ENCODE measurements around the gene PGAM1. TPM values are rescaled to one million over a fixed set of nuclear protein-coding genes. Genes with fewer than 3 reads are reported as not detected.

PGAM1 gene
- total RNA-seq, 1 donor from 2014 or later, result 706 TPM

DNA sequence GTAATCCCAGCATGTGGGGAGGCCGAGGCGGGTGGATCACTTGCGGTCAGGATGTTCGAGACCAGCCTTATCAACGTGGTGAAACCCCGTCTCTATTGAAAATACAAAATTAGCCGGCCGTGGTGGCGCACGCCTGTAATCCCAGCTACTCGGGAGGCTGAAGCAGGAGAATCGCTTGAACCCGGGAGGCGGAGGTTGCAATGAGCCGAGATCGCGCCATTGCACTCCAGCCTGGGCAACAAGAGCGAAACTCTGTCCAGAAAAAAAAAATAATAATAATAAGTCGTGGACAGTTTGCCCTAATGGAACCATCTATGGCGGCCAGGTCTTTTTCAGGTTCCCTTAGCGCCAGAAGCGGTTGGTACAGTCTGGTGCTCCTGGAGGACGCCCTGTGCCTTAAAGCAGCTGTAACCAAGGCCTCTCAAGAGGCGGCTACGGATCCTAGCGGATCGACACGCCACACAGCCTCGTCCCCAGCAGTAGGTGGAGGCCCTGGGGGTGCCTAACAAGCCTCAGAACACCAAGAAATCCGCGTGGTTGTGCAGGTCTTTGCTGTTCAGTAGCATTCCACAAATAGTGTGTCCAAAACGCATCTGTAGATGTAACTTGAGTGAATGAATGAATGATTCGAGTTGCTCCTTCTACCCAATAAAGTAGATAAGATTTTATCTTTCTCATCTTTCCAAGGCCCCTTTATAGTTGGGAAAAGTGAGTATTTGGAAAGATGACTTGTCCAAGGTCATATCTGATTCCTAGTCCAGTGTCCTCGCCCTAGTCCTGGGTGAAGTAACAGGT is 982 bp downstream of the PGAM1 start:
- Mint-ChIP-seq H3K9me3 (ENCODE audit: unreplicated experiment) (no peaks in the 10 kb centered on the region), H3K36me3 (ENCODE audit: low read depth, unreplicated experiment) (peaks cover 11% of the 10 kb centered on the region), H3K27ac (ENCODE audit: unreplicated experiment) (peak overlapping the region; percentile 91), H3K27me3 (ENCODE audit: low read depth, unreplicated experiment) (no peaks in the 10 kb centered on the region), H3K4me3 (ENCODE audit: unreplicated experiment) (peak overlapping the region; percentile 96), H3K4me1 (ENCODE audit: low read depth, unreplicated experiment) (peaks cover 22% of the 10 kb centered on the region)
- peaks cover 68% of the 10 kb centered on the region for H3K79me2 ChIP-seq (ENCODE audit: insufficient read depth, low read length)
- TF ChIP-seq EZH2 (IDR thresholded peaks at IDR 0.05; ENCODE audit: insufficient read depth, low read length), result no peak
- TF ChIP-seq, protein P1, sequence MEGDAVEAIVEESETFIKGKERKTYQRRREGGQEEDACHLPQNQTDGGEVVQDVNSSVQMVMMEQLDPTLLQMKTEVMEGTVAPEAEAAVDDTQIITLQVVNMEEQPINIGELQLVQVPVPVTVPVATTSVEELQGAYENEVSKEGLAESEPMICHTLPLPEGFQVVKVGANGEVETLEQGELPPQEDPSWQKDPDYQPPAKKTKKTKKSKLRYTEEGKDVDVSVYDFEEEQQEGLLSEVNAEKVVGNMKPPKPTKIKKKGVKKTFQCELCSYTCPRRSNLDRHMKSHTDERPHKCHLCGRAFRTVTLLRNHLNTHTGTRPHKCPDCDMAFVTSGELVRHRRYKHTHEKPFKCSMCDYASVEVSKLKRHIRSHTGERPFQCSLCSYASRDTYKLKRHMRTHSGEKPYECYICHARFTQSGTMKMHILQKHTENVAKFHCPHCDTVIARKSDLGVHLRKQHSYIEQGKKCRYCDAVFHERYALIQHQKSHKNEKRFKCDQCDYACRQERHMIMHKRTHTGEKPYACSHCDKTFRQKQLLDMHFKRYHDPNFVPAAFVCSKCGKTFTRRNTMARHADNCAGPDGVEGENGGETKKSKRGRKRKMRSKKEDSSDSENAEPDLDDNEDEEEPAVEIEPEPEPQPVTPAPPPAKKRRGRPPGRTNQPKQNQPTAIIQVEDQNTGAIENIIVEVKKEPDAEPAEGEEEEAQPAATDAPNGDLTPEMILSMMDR (IDR thresholded peaks at IDR 0.05; ENCODE audit: insufficient read depth, low read depth, low read length), result no peak
- no peaks in the 10 kb centered on the region for H3K9me3 ChIP-seq (ENCODE audit: insufficient read depth, low read depth, low read length)
- peak overlapping the region; percentile 99 for H3K4me2 ChIP-seq (ENCODE audit: low read length)
- peak overlapping the region; percentile 90 for H3K9ac ChIP-seq (ENCODE audit: low read length)
- H4K20me1 ChIP-seq (ENCODE audit: insufficient read depth, low read length), result peaks cover 42% of the 10 kb centered on the region
- peak overlapping the region; percentile 86 for H3K27ac ChIP-seq (ENCODE audit: low read depth, low read length)
- DNase-seq (ENCODE audit: low read depth) (no peak), FAIRE-seq (no peak)
- H3K27me3 ChIP-seq (ENCODE audit: insufficient read depth, low read length), result no peaks in the 10 kb centered on the region
- H3K4me1 ChIP-seq (ENCODE audit: insufficient read depth, low read length), result peaks cover 26% of the 10 kb centered on the region
- H3K4me3 ChIP-seq (ENCODE audit: insufficient read depth, low read depth, low read length), result peak overlapping the region; percentile 96
- peaks cover 21% of the 10 kb centered on the region for H3K36me3 ChIP-seq (ENCODE audit: insufficient read depth, low read length)
- H2AFZ ChIP-seq (ENCODE audit: low read depth, low read length), result peak overlapping the region; percentile 30

- no peak for FAIRE-seq
- peak overlapping the region; percentile 99 for H3K4me2 ChIP-seq (ENCODE audit: low read length)
- peak overlapping the region; percentile 74 for H3K27ac ChIP-seq (ENCODE audit: low read depth, low read length)
- Mint-ChIP-seq H3K36me3 (ENCODE audit: low read depth, unreplicated experiment) (peaks cover 12% of the 10 kb centered on the region), H3K27me3 (ENCODE audit: low read depth, unreplicated experiment) (no peaks in the 10 kb centered on the region), H3K4me3 (ENCODE audit: unreplicated experiment) (peak overlapping the region; percentile 96), H3K4me1 (ENCODE audit: low read depth, unreplicated experiment) (peaks cover 22% of the 10 kb centered on the region), H3K9me3 (ENCODE audit: unreplicated experiment) (no peaks in the 10 kb centered on the region), H3K27ac (ENCODE audit: unreplicated experiment) (peak overlapping the region; percentile 91)
- peaks cover 66% of the 10 kb centered on the region for H3K79me2 ChIP-seq (ENCODE audit: insufficient read depth, low read length)
- H3K36me3 ChIP-seq (ENCODE audit: insufficient read depth, low read length), result peaks cover 23% of the 10 kb centered on the region
- no peaks in the 10 kb centered on the region for H3K27me3 ChIP-seq (ENCODE audit: insufficient read depth, low read length)
- peaks cover 44% of the 10 kb centered on the region for H4K20me1 ChIP-seq (ENCODE audit: insufficient read depth, low read length)
- H3K9me3 ChIP-seq (ENCODE audit: insufficient read depth, low read depth, low read length), result no peaks in the 10 kb centered on the region
- no peak for DNase-seq (ENCODE audit: low read depth)
- H3K4me3 ChIP-seq (ENCODE audit: insufficient read depth, low read depth, low read length), result peak overlapping the region; percentile 96
- TF ChIP-seq, protein P1 (IDR thresholded peaks at IDR 0.05; ENCODE audit: insufficient read depth, low read depth, low read length), result no peak
- TF ChIP-seq EZH2 (IDR thresholded peaks at IDR 0.05; ENCODE audit: insufficient read depth, low read length), result no peak
- peak overlapping the region; percentile 30 for H2AFZ ChIP-seq (ENCODE audit: low read depth, low read length)
- peak overlapping the region; percentile 90 for H3K9ac ChIP-seq (ENCODE audit: low read length)
- H3K4me1 ChIP-seq (ENCODE audit: insufficient read depth, low read length), result peaks cover 24% of the 10 kb centered on the region
Measured at GRCh38 chr10:97427571-97428179, 1.7 kb downstream of the PGAM1 start.
